BLaER1 (cell line): Measurements from ENCODE around the gene ZNF136.
A peak's percentile ranks its signal among the peaks of the same experiment; 100 is the strongest.

Source experiments
- H3K27ac ChIP-seq: shearing (Covaris generic); formaldehyde crosslinking; 2 replicates; pipeline ENCODE4 v1.8.1; 2022
- H3K27me3 ChIP-seq: shearing (Covaris generic); formaldehyde crosslinking; 2 replicates; pipeline ENCODE4 v1.8.1; 2022
- H3K36me3 ChIP-seq: shearing (Covaris generic); formaldehyde crosslinking; 2 replicates; pipeline ENCODE4 v1.8.1; 2022
- H3K4me1 ChIP-seq: shearing (Covaris generic); formaldehyde crosslinking; 2 replicates; pipeline ENCODE4 v1.8.1; 2022
- H3K4me2 ChIP-seq: shearing (Covaris generic); formaldehyde crosslinking; 2 replicates; pipeline ENCODE4 v1.8.1; 2022
- H3K4me3 ChIP-seq: shearing (Covaris generic); formaldehyde crosslinking; 2 replicates; pipeline ENCODE4 v1.8.1; 2022
- H3K9ac ChIP-seq: shearing (Covaris generic); formaldehyde crosslinking; 2 replicates; pipeline ENCODE4 v1.8.1; 2022
- H3K9me3 ChIP-seq: shearing (Covaris generic); formaldehyde crosslinking; 2 replicates; pipeline ENCODE4 v1.8.1; 2022
- H4K20me1 ChIP-seq: shearing (Covaris generic); formaldehyde crosslinking; 2 replicates; pipeline ENCODE4 v1.8.1; 2022
- Cebpa-rat ChIP-seq: shearing (Covaris generic); IDR thresholded peaks from 2 replicates; pipeline ENCODE4 v1.8.1; 2022

The ZNF136 gene

DNA sequence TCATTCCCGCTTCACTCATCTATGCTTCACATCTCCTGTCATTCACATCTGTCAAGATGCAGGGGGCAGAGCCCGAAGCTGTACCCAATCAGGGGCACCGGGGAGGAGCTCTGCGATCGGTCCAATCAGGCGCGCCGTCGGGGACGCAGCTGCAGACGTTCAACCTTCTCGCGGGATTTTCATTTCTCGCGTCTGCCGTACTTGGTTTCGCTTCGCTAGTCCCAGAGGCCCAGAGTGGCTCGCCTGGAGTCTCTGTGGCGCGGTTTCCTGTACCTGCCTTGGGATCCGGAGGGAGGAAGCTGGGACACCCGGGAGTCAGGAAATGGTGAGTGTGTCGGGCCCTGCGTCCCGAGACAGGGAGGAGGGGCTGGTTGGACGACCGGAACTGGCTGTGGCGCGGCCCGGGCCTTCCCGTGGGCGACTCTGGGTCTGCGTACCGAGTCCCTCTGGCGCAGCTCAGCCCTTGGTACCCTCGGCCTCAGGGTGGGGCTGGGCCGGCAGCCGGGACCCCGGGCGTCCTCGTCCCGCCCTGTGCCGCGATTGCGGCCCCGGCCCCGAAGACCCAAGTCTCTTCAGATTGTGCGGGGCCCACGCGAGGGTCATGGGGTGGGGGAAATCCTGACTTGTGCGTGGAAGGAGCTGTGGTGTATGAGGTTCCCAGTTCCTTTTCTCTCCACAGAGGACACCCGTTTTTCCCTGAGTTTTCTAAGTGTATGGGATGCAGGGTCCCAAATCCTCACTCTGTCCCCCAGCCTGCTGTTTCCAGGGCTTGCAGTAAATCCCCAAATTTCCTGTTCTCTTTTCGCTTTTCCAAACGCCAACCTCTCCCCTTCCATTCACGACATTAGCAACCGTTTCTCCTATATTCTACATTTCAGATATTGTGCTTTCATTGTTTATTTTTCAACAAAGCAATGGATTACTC, at the start of gene ZNF136:
ZNF136 (plus strand) TSS at position 215 of the 925 bp plus-strand sequence; CDS start at position 323, 108 bp downstream.
- peak within 1 kb of the TSS; percentile 97 for H3K27ac ChIP-seq
- H3K27me3 ChIP-seq = no peaks in the 10 kb centered on the region
- peak within 1 kb of the TSS; percentile 91 for H3K4me3 ChIP-seq
- H3K36me3 ChIP-seq = peaks cover 35% of the 10 kb centered on the region
- peaks cover 27% of the 10 kb centered on the region for H3K4me1 ChIP-seq
- peaks cover 38% of the 10 kb centered on the region for H4K20me1 ChIP-seq
- peak within 1 kb of the TSS; percentile 97 for H3K9ac ChIP-seq
- peaks cover 17% of the 10 kb centered on the region for H3K9me3 ChIP-seq
- TF ChIP-seq Cebpa-rat = no peak
- peak within 1 kb of the TSS; percentile 87 for H3K4me2 ChIP-seq

DNA sequence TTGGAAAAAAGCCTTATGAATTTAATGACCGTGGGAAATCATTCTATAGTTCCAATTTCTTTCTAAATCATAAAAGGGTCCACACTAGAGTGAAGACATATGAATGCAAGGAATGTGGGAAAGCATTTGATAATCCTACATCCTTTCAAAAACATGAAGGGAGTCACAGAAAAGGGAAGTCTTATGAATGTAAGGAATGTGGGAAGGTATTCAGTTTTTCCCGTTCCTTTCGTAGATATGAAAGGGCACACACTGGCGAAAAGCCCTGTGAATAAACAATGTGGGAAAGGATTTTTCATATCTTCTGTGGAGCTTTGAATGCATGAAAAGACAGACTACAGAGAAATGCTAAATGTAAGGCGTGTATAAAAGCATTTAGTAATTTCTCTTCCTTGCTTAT, 49.8 kb upstream of the ZNF136 start:
- Histone ChIP-seq H3K36me3 (peaks cover 96% of the 10 kb centered on the region), H3K9ac (no peak overlapping the region), H3K4me3 (no peak overlapping the region), H3K27ac (no peak overlapping the region), H3K4me2 (no peak overlapping the region), H3K27me3 (no peaks in the 10 kb centered on the region), H3K9me3 (peaks cover 99% of the 10 kb centered on the region), H4K20me1 (no peaks in the 10 kb centered on the region), H3K4me1 (no peaks in the 10 kb centered on the region)
- no peak for TF ChIP-seq Cebpa-rat

DNA sequence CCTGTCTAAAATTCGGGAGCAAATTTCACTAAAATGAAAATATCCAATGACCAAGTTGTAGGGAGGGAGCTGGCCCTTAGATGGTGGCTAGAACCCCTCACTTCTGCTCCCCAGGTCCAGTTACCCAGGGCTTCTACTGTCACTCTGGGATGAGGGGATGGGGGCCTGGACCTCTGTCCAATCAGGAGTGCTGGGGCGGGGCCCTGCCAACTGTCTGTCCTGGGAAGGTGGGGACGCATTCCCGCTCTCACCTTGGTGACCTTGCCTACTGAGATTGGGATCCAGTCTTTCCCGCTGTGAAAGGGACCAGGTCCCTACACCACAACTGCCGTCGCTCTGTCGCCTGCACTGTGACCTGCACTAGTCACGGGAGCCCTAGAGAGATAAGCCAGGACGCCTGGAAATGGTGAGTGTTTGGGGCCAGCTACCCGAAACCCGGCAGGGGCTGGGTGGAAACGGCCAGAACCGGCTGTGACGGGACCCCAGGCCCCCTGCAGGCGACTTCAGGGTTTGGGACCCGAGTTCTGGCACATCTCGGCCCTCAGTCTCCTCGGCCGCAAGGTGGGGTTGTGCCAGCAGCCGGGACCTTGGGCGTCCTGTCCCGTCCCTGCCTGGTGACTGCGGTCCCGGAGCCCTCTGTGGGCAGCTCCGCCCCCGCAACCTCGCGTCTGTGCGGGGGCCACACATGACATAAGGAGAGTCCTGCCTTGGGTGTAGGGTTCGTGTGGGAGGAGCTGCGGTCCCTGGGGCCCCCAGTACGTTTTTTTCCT, 45.5 kb upstream of the ZNF136 start:
- H3K4me2 ChIP-seq = no peak overlapping the region
- peaks cover 60% of the 10 kb centered on the region for H3K36me3 ChIP-seq
- H3K9me3 ChIP-seq = peaks cover 71% of the 10 kb centered on the region

DNA sequence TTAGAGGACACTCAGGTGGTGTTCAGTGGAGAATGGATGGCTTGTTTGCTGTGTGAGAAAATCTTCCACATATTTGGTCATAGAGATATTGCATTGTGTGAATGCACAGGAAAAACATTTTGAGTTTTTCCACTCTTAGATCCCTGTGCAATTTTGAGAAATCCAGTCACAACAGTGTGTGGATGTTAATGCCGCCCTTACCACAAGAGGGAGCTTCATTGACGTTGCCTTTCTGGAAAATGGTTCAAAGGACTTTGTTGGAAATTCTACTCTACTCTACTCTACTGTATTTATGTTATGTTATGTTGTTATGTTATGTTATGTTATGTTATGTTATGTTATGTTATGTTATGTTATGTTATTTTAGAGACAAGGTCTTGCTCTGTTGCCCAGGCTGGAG, 36.2 kb upstream of the ZNF136 start:
- no peaks in the 10 kb centered on the region for H3K27me3 ChIP-seq
- H3K4me3 ChIP-seq = no peak overlapping the region
- H3K4me2 ChIP-seq = no peak overlapping the region
- no peak for TF ChIP-seq Cebpa-rat
- H3K27ac ChIP-seq = no peak overlapping the region
- H3K4me1 ChIP-seq = no peaks in the 10 kb centered on the region
- peaks cover 55% of the 10 kb centered on the region for H3K36me3 ChIP-seq
- no peak overlapping the region for H3K9ac ChIP-seq
- H3K9me3 ChIP-seq = peaks cover 46% of the 10 kb centered on the region
- no peaks in the 10 kb centered on the region for H4K20me1 ChIP-seq

More for the DNA sequence above, 45.5 kb upstream of the ZNF136 start:
- TF ChIP-seq Cebpa-rat = no peak
- Histone ChIP-seq H3K4me1 (no peaks in the 10 kb centered on the region), H3K9ac (no peak overlapping the region), H3K4me3 (no peak overlapping the region), H4K20me1 (no peaks in the 10 kb centered on the region), H3K27ac (no peak overlapping the region), H3K27me3 (no peaks in the 10 kb centered on the region)

GRCh38 chr19:12133069-12133468, 29.8 kb upstream of the ZNF136 start:
- peaks cover 11% of the 10 kb centered on the region for H3K4me1 ChIP-seq
- peak overlapping the region; percentile 45; the same call in 1 of the 2 replicates for H3K4me3 ChIP-seq
- no peak for TF ChIP-seq Cebpa-rat
- H3K9ac ChIP-seq = no peak overlapping the region
- no peaks in the 10 kb centered on the region for H3K27me3 ChIP-seq
- no peak overlapping the region for H3K27ac ChIP-seq
- H4K20me1 ChIP-seq = no peaks in the 10 kb centered on the region; the same call in 1 of the 2 replicates
- H3K4me2 ChIP-seq = no peak overlapping the region
- H3K36me3 ChIP-seq = peaks cover 91% of the 10 kb centered on the region
- H3K9me3 ChIP-seq = peaks cover 82% of the 10 kb centered on the region

DNA sequence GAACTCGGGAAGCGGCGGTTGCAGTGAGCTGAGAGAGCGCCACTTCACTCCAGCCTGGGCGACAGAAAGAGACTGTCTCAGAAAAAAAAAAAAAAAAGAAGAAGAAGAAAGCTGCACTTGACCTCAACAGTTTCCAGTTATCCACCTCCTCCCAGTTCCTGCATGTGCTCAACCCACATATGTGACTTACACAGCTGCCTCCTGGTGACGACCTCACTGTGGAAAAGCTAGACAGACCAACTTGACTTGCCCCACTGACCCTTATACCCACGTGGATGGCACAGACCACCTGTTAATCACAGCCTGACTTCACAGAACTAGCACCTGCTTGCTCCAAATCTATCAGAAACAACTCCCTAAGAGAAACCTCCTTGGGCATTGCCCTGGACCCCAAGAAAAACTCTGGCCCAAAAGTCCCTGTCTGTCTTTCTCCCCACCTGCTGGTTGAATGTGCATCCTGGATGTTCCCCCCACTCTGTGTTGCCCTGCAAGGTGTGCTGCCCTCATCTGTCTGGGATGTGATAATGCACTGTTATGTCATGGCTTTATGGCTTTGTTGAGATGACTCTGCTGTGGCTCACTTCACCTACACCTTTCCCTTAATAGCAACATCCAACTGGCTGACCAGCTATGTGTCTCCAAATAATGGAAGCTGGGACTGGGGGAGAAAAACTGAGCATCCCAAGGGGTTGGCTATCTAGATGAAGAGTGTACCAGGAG, 25.5 kb upstream of the ZNF136 start:
- no peak for TF ChIP-seq Cebpa-rat
- peaks cover 38% of the 10 kb centered on the region for H3K4me1 ChIP-seq
- H4K20me1 ChIP-seq = peaks cover 16% of the 10 kb centered on the region
- peaks cover 61% of the 10 kb centered on the region for H3K36me3 ChIP-seq
- H3K4me2 ChIP-seq = peak overlapping the region; percentile 98; the same call in 1 of the 2 replicates
- H3K27me3 ChIP-seq = no peaks in the 10 kb centered on the region
- no peak overlapping the region for H3K9ac ChIP-seq
- no peak overlapping the region for H3K4me3 ChIP-seq
- no peak overlapping the region for H3K27ac ChIP-seq
- H3K9me3 ChIP-seq = peaks cover 40% of the 10 kb centered on the region

DNA sequence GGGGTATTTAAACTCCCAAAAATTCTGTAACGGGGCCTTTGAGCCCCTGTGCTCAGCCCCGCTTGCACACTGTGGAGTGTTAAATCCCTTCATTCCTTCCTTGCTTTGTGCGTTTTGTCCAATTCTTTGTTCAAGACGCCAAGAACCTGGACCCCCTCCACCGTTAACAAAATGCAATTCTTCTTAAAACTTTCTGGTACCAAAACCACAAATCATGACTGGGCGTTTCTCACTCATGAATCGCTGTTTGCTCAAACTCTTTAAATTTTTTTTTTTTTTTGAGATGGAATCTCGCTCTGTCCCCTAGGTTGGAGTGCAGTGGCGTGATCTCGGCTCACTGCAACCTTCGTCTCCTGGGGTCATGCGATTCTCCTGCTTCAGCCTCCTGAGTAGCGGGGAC, 23.6 kb upstream of the ZNF136 start:
- H3K4me1 ChIP-seq = peaks cover 38% of the 10 kb centered on the region
- peak overlapping the region; percentile 94 for H3K4me3 ChIP-seq
- no peaks in the 10 kb centered on the region for H3K27me3 ChIP-seq
- H3K4me2 ChIP-seq = peak overlapping the region; percentile 98
- H3K27ac ChIP-seq = peak overlapping the region; percentile 83
- no peak for TF ChIP-seq Cebpa-rat
- peaks cover 21% of the 10 kb centered on the region for H3K9me3 ChIP-seq
- H3K9ac ChIP-seq = peak overlapping the region; percentile 83
- peaks cover 16% of the 10 kb centered on the region for H4K20me1 ChIP-seq
- peaks cover 48% of the 10 kb centered on the region for H3K36me3 ChIP-seq

- no peak for TF ChIP-seq Cebpa-rat
- Histone ChIP-seq H3K36me3 (peaks cover 48% of the 10 kb centered on the region), H4K20me1 (peaks cover 16% of the 10 kb centered on the region)
Measured at GRCh38 chr19:12139885-12140544, 22.9 kb upstream of the ZNF136 start, which contains the start of gene ZNF20. Gene ZNF20, minus strand, starts transcription at chr19:12140350. Its CDS starts 168 bp downstream, at chr19:12140182.

More at GRCh38 chr19:12139885-12140544, 22.9 kb upstream of the ZNF136 start, which contains the start of gene ZNF20:
- H3K27ac ChIP-seq = peak within 1 kb of the TSS; percentile 83
- peaks cover 38% of the 10 kb centered on the region for H3K4me1 ChIP-seq
- no peaks in the 10 kb centered on the region for H3K27me3 ChIP-seq
- peak within 1 kb of the TSS; percentile 94 for H3K4me3 ChIP-seq
- peak within 1 kb of the TSS; percentile 83 for H3K9ac ChIP-seq
- H3K4me2 ChIP-seq = peak within 1 kb of the TSS; percentile 98
- peaks cover 18% of the 10 kb centered on the region for H3K9me3 ChIP-seq
